Measurements from ENCODE around the gene F7. TPM values are rescaled to one million over a fixed set of nuclear protein-coding genes. Genes with fewer than 3 reads are reported as not detected.

F7 gene
- total and polyA plus RNA-seq, 2 experiments from 2014 or later: not detected

DNA sequence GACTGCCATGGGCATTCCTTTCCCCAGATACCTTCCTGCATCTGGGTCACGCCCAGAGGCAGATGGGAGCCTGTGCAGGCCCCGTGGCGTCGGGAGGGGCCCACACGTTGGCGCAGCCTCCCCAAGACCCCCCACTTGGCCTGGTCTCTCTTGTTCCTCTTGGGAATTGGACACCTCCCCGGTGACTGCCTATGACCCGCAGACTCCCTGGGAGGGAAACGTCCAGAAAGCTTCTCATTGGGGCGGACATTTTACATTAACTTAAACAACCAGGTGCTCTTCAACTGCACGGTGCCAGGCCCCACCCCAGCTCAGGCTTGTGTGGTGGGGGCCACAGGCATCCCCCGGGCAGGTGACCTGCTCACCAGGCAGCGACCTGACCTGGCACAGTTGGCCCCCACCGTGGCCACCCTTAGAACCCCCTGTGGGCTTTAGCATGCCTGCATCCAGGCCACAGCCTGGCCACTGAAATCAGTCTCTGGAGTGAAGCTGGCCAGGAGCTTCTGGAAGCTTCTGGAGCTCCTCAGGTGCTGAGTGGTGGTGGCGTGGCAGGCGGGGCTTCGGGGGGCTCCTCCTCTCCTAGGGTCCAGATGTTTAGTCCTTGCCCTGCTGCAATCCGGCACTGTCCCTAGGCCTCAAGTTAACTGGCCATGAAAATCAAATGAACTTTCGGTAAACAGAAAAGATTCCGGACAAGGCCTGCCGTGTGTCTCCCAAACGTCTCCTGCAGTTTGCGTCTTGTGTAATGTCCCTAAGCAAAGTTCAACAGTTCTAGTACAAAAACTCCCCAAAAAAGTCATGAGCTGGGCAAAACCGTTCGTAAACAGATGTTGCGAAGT is 44.3 kb downstream of the F7 start:
- DNase-seq: no peak
- Histone ChIP-seq H2AFZ (no peak overlapping the region), H4K20me1 (ENCODE audit: insufficient read depth) (no peaks in the 10 kb centered on the region), H3K27ac (no peak overlapping the region), H3K79me2 (ENCODE audit: insufficient read depth) (no peaks in the 10 kb centered on the region), H3K9ac (no peak overlapping the region), H3K4me3 (no peak overlapping the region), H3K36me3 (ENCODE audit: low read depth) (no peaks in the 10 kb centered on the region), H3K27me3 (replicated peaks; ENCODE audit: insufficient read depth) (no peaks in the 10 kb centered on the region), H3K9me3 (ENCODE audit: low read depth) (no peaks in the 10 kb centered on the region), H3K4me2 (ENCODE audit: unreplicated experiment) (no peak overlapping the region), H3F3A (ENCODE audit: insufficient read depth) (0 out of 2 replicates have a peak, but pooled peaks cover under 1% of the 10 kb centered on the region), H3K9me2 (ENCODE audit: insufficient read depth) (no peaks in the 10 kb centered on the region), H3K4me1 (ENCODE audit: insufficient read depth) (peaks cover 4% of the 10 kb centered on the region; the same call in 1 of the 2 replicates)
- WGBS, 2 experiments (ENCODE audit: low coverage in 1 of 2, low lambda C conversion rate in 2 of 2, missing lambda C conversion rate in 2 of 2): 77 to 78% methylated on average over 26 of the region's 26 CpGs
- in situ Hi-C loops (cut with MboI): no loop called here
- TF ChIP-seq EZH2phosphoT487 (IDR thresholded peaks at IDR 0.05; ENCODE audit: insufficient read depth, low read depth) (no peak), EZH2 (IDR thresholded peaks at IDR 0.05; ENCODE audit: insufficient read depth, poor library complexity, severe bottlenecking) (no peak)

DNA sequence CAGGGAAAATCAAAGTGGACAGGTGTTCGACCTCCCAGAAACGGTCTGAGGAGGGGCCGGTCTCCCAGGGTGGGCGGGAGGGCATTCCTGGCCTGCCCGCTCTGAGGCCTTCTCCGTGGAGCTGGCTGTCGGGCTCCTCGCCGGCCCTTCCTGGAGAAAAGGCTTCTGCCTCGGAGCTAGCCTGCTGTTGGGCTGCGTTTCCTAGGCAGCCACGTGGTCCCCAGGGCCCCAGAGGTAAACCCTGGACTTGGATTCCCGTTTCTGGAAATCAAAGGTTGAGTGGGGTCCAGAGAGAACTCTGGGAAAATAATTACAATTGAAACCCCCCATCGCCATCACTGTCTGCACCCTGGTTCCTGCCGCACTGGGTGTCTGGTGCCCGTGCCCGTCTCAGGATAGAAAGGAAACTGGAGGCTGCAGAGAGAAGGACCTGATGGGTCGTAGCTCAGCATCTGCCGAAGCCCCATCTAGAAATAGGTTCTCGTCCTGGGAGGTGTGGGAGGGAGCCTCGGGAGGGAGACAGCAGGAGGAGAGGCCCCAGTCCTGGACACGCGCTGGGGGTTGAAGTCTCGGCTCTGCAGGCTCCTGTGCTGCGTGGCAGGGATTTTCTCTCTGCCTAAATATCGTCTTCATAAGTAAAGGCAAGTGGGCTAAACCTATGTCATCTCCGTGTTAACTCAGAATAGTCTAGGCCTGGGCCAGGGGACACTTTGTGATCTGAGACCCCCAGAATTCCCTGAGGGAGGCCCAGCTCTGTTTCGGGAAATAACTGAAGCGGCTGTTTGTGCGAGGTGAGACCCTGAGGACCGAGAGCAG is 45.2 kb downstream of the F7 start:
- no peak overlapping the region for H3K4me3 ChIP-seq
- no peak overlapping the region for H2AFZ ChIP-seq
- TF ChIP-seq EZH2 (IDR thresholded peaks at IDR 0.05; ENCODE audit: insufficient read depth, poor library complexity, severe bottlenecking) (no peak), EZH2phosphoT487 (IDR thresholded peaks at IDR 0.05; ENCODE audit: insufficient read depth, low read depth) (no peak)
- H3K9ac ChIP-seq: no peak overlapping the region
- in situ Hi-C loops (cut with MboI): no loop called here
- WGBS, 2 experiments (ENCODE audit: low coverage in 1 of 2, low lambda C conversion rate in 2 of 2, missing lambda C conversion rate in 2 of 2): 79 to 80% methylated on average over 30 to 31 of the region's 31 CpGs
- H3K9me3 ChIP-seq (ENCODE audit: low read depth): no peaks in the 10 kb centered on the region
- H3K4me2 ChIP-seq (ENCODE audit: unreplicated experiment): no peak overlapping the region
- no peaks in the 10 kb centered on the region for H3K9me2 ChIP-seq (ENCODE audit: insufficient read depth)
- H3K27me3 ChIP-seq (replicated peaks; ENCODE audit: insufficient read depth): no peaks in the 10 kb centered on the region
- H3K27ac ChIP-seq: no peak overlapping the region
- no peaks in the 10 kb centered on the region for H3K36me3 ChIP-seq (ENCODE audit: low read depth)
- peaks cover 4% of the 10 kb centered on the region; the same call in 1 of the 2 replicates for H3K4me1 ChIP-seq (ENCODE audit: insufficient read depth)
- no peaks in the 10 kb centered on the region for H3K79me2 ChIP-seq (ENCODE audit: insufficient read depth)
- DNase-seq: no peak
- H4K20me1 ChIP-seq (ENCODE audit: insufficient read depth): no peaks in the 10 kb centered on the region
- peaks cover 8% of the 10 kb centered on the region; the same call in 1 of the 2 replicates for H3F3A ChIP-seq (ENCODE audit: insufficient read depth)

DNA sequence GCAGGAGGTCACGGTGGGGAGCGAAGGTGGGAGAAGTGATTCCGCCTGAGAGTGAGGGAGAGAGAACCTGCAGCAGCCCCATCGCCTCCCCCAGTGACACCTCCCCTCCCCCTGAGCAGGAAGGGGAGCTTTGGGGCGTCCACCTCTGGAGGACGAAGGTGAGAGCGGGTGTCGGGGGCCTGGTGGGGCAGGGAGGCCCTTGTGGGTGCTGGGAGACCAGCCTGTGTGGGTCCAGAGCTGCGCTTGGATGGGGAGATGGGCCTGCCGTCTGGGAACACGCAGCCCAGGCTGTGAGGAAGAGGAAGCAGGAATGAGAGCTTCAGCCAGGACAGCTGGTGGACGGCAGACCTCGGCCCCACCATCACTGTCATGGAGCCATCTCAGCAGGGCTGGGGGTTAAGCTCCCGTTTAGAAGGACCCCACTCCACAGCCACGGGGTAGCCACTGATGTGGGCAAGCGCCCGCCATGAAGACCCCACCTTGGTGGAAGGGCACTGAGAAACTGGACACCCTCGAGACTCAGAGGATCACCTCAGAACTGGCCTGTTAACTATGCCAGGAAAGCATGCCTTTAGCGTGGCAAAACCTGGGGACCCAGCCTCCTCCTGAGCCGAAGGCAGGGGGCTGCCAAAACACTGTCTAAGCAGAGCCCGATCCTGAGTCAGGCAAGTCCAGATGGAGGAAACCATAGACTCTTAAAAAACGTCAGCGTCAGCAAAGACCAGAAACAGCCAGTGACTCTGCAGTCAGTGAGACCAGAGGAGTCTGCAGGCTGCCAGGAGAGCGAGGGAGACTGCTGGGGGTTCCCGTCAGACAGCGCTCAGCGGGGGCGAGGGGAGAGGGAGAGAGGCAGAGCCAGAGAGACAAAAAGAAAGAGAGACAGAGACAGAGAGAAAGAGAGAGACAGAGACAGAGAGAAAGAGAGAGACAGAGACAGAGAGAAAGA is 46.4 kb downstream of the F7 start:
- Histone ChIP-seq H3K36me3 (ENCODE audit: low read depth) (no peaks in the 10 kb centered on the region), H3K79me2 (ENCODE audit: insufficient read depth) (no peaks in the 10 kb centered on the region), H3K27me3 (replicated peaks; ENCODE audit: insufficient read depth) (no peaks in the 10 kb centered on the region), H4K20me1 (ENCODE audit: insufficient read depth) (no peaks in the 10 kb centered on the region), H3F3A (ENCODE audit: insufficient read depth) (peaks cover 8% of the 10 kb centered on the region; the same call in 1 of the 2 replicates), H3K4me2 (ENCODE audit: unreplicated experiment) (peak overlapping the region; percentile 53), H3K4me3 (peak overlapping the region; percentile 68), H3K9me2 (ENCODE audit: insufficient read depth) (no peaks in the 10 kb centered on the region), H3K27ac (no peak overlapping the region), H3K4me1 (ENCODE audit: insufficient read depth) (peaks cover 4% of the 10 kb centered on the region; the same call in 1 of the 2 replicates), H2AFZ (peak overlapping the region; percentile 93), H3K9me3 (ENCODE audit: low read depth) (no peaks in the 10 kb centered on the region), H3K9ac (peak overlapping the region; percentile 50)
- WGBS, 2 experiments (ENCODE audit: low coverage in 1 of 2, low lambda C conversion rate in 2 of 2, missing lambda C conversion rate in 2 of 2): 42 to 58% methylated on average over 19 to 28 of the region's 28 CpGs
- TF ChIP-seq EZH2 (IDR thresholded peaks at IDR 0.05; ENCODE audit: insufficient read depth, poor library complexity, severe bottlenecking) (no peak), EZH2phosphoT487 (IDR thresholded peaks at IDR 0.05; ENCODE audit: insufficient read depth, low read depth) (no peak)
- peak; percentile 81 for DNase-seq
- in situ Hi-C loops (cut with MboI): no loop called here

DNA sequence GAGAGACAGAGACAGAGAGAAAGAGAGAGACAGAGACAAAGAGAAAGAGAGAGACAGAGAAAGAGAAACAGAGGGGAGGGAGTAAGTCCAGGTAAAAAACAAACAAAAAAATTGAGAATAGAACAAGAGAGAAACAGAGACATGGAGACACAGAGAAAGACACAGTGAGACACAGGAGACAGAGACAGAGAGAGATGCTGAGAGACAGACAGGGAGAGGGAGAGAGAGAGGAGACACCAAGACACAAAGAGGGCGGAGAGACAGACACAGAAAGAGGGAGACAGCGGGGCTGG is 47.0 kb downstream of the F7 start:
- no peaks in the 10 kb centered on the region for H3K36me3 ChIP-seq (ENCODE audit: low read depth)
- H3F3A ChIP-seq (ENCODE audit: insufficient read depth): peaks cover 8% of the 10 kb centered on the region; the same call in 1 of the 2 replicates
- peak overlapping the region; percentile 50 for H3K9ac ChIP-seq
- H3K9me2 ChIP-seq (ENCODE audit: insufficient read depth): no peaks in the 10 kb centered on the region
- peaks cover 4% of the 10 kb centered on the region; the same call in 1 of the 2 replicates for H3K4me1 ChIP-seq (ENCODE audit: insufficient read depth)
- TF ChIP-seq EZH2phosphoT487 (IDR thresholded peaks at IDR 0.05; ENCODE audit: insufficient read depth, low read depth): no peak
- TF ChIP-seq EZH2 (IDR thresholded peaks at IDR 0.05; ENCODE audit: insufficient read depth, poor library complexity, severe bottlenecking): no peak
- H3K79me2 ChIP-seq (ENCODE audit: insufficient read depth): no peaks in the 10 kb centered on the region
- H3K9me3 ChIP-seq (ENCODE audit: low read depth): no peaks in the 10 kb centered on the region
- H3K4me2 ChIP-seq (ENCODE audit: unreplicated experiment): peak overlapping the region; percentile 53
- no peaks in the 10 kb centered on the region for H4K20me1 ChIP-seq (ENCODE audit: insufficient read depth)
- in situ Hi-C loops (cut with MboI): no loop called here
- no peaks in the 10 kb centered on the region for H3K27me3 ChIP-seq (replicated peaks; ENCODE audit: insufficient read depth)
- peak overlapping the region; percentile 68 for H3K4me3 ChIP-seq
- peak; percentile 27 for DNase-seq
- H3K27ac ChIP-seq: no peak overlapping the region
- WGBS, 2 experiments (ENCODE audit: low coverage in 1 of 2, low lambda C conversion rate in 2 of 2, missing lambda C conversion rate in 2 of 2): 35 to 57% methylated on average over 1 to 2 of the region's 2 CpGs
- H2AFZ ChIP-seq: peak overlapping the region; percentile 93
